Measurements from ENCODE around the gene HNRNPH2. TPM values are rescaled to one million over a fixed set of nuclear protein-coding genes. Genes with fewer than 3 reads are reported as not detected.

HNRNPH2 gene
- total and polyA plus RNA-seq, 2 donors: 74.8 to 75.1 TPM

GRCh38 chrX:101369687-101370086, 38.3 kb upstream of the HNRNPH2 start:
- H3K4me1 ChIP-seq (ENCODE audit: control insufficient read depth in 2 of 2, insufficient read depth in 2 of 2, low read length in 2 of 2): no peaks in the 10 kb centered on the region
- H3K9me3 ChIP-seq (ENCODE audit: control insufficient read depth in 2 of 2, insufficient read depth in 1 of 2, low read length in 1 of 2): no peaks in the 10 kb centered on the region
- no peak overlapping the region for H3K27ac ChIP-seq (ENCODE audit: low read depth in 1 of 2, low read length in 1 of 2)
- 92% methylated on average over 6 of the region's 6 CpGs for WGBS
- H3K36me3 ChIP-seq (ENCODE audit: control insufficient read depth in 2 of 2, insufficient read depth in 2 of 2, low read length in 1 of 2): no peaks in the 10 kb centered on the region
- H3K27me3 ChIP-seq (ENCODE audit: control insufficient read depth in 2 of 2, insufficient read depth in 1 of 2, low read length in 1 of 2): no peaks in the 10 kb centered on the region
- DNase-seq (ENCODE audit: low read depth in 6 of 9, low spot score in 9 of 9): no peak
- H3K4me3 ChIP-seq (ENCODE audit: low read length in 2 of 2): no peak overlapping the region

- Histone ChIP-seq H3K4me1 (ENCODE audit: control insufficient read depth in 2 of 2, insufficient read depth in 2 of 2, low read length in 2 of 2) (no peaks in the 10 kb centered on the region), H3K27me3 (ENCODE audit: control insufficient read depth in 2 of 2, insufficient read depth in 1 of 2, low read length in 1 of 2) (no peaks in the 10 kb centered on the region), H3K9me3 (ENCODE audit: control insufficient read depth in 2 of 2, insufficient read depth in 1 of 2, low read length in 1 of 2) (no peaks in the 10 kb centered on the region), H3K27ac (ENCODE audit: low read depth in 1 of 2, low read length in 1 of 2) (no peak overlapping the region), H3K4me3 (ENCODE audit: low read length in 2 of 2) (no peak overlapping the region), H3K36me3 (ENCODE audit: control insufficient read depth in 2 of 2, insufficient read depth in 2 of 2, low read length in 1 of 2) (no peaks in the 10 kb centered on the region)
- DNase-seq (ENCODE audit: low read depth in 6 of 9, low spot score in 9 of 9): no peak
- 84% methylated on average over 3 of the region's 3 CpGs for WGBS
Observed at GRCh38 chrX:101370888-101371504, 37.0 kb upstream of the HNRNPH2 start.

- Histone ChIP-seq H3K36me3 (ENCODE audit: control insufficient read depth in 2 of 2, insufficient read depth in 2 of 2, low read length in 1 of 2) (no peaks in the 10 kb centered on the region), H3K4me3 (ENCODE audit: low read length in 2 of 2) (no peak overlapping the region), H3K27ac (ENCODE audit: low read depth in 1 of 2, low read length in 1 of 2) (no peak overlapping the region), H3K4me1 (ENCODE audit: control insufficient read depth in 2 of 2, insufficient read depth in 2 of 2, low read length in 2 of 2) (no peaks in the 10 kb centered on the region), H3K27me3 (ENCODE audit: control insufficient read depth in 2 of 2, insufficient read depth in 1 of 2, low read length in 1 of 2) (no peaks in the 10 kb centered on the region), H3K9me3 (ENCODE audit: control insufficient read depth in 2 of 2, insufficient read depth in 1 of 2, low read length in 1 of 2) (no peaks in the 10 kb centered on the region)
- 90% methylated on average over 1 of the region's 1 CpG for WGBS
- no peak for DNase-seq (ENCODE audit: low read depth in 6 of 9, low spot score in 9 of 9)
Observed at GRCh38 chrX:101377547-101377946, 30.5 kb upstream of the HNRNPH2 start.

- DNase-seq (ENCODE audit: low read depth in 6 of 9, low spot score in 9 of 9): no peak
- no peaks in the 10 kb centered on the region for H3K9me3 ChIP-seq (ENCODE audit: control insufficient read depth in 2 of 2, insufficient read depth in 1 of 2, low read length in 1 of 2)
- H3K27ac ChIP-seq (ENCODE audit: low read depth in 1 of 2, low read length in 1 of 2): no peak overlapping the region
- H3K36me3 ChIP-seq (ENCODE audit: control insufficient read depth in 2 of 2, insufficient read depth in 2 of 2, low read length in 1 of 2): no peaks in the 10 kb centered on the region
- H3K27me3 ChIP-seq (ENCODE audit: control insufficient read depth in 2 of 2, insufficient read depth in 1 of 2, low read length in 1 of 2): no peaks in the 10 kb centered on the region
- H3K4me1 ChIP-seq (ENCODE audit: control insufficient read depth in 2 of 2, insufficient read depth in 2 of 2, low read length in 2 of 2): no peaks in the 10 kb centered on the region
- no peak overlapping the region for H3K4me3 ChIP-seq (ENCODE audit: low read length in 2 of 2)
- 57% methylated on average over 4 of the region's 4 CpGs for WGBS
Observed at GRCh38 chrX:101383679-101384205, 24.3 kb upstream of the HNRNPH2 start.

- no peak overlapping the region for H3K27ac ChIP-seq (ENCODE audit: low read depth in 1 of 2, low read length in 1 of 2)
- WGBS: 80% methylated on average over 7 of the region's 7 CpGs
Observed at GRCh38 chrX:101385026-101385684, 22.9 kb upstream of the HNRNPH2 start.

GRCh38 chrX:101385795-101386541, 22.1 kb upstream of the HNRNPH2 start, which contains the start of gene BTK:
BTK (minus strand) TSS chrX:101386191; CDS start chrX:101375284, 10,907 bp downstream.
- Histone ChIP-seq H3K27ac (ENCODE audit: low read depth in 1 of 2, low read length in 1 of 2) (no peak within 1 kb of the TSS), H3K27me3 (ENCODE audit: control insufficient read depth in 2 of 2, insufficient read depth in 1 of 2, low read length in 1 of 2) (no peaks in the 10 kb centered on the region), H3K9me3 (ENCODE audit: control insufficient read depth in 2 of 2, insufficient read depth in 1 of 2, low read length in 1 of 2) (no peaks in the 10 kb centered on the region), H3K4me3 (ENCODE audit: low read length in 2 of 2) (no peak within 1 kb of the TSS), H3K36me3 (ENCODE audit: control insufficient read depth in 2 of 2, insufficient read depth in 2 of 2, low read length in 1 of 2) (no peaks in the 10 kb centered on the region), H3K4me1 (ENCODE audit: control insufficient read depth in 2 of 2, insufficient read depth in 2 of 2, low read length in 2 of 2) (peaks cover 0 to 4% of the 10 kb centered on the region in 2 donors)
- DNase-seq (ENCODE audit: low read depth in 6 of 9, low spot score in 9 of 9): no peak
- 45% methylated on average over 9 of the region's 9 CpGs for WGBS

More at GRCh38 chrX:101385026-101385684, 22.9 kb upstream of the HNRNPH2 start:
- DNase-seq (ENCODE audit: low read depth in 6 of 9, low spot score in 9 of 9): no peak
- Histone ChIP-seq H3K27me3 (ENCODE audit: control insufficient read depth in 2 of 2, insufficient read depth in 1 of 2, low read length in 1 of 2) (no peaks in the 10 kb centered on the region), H3K9me3 (ENCODE audit: control insufficient read depth in 2 of 2, insufficient read depth in 1 of 2, low read length in 1 of 2) (no peaks in the 10 kb centered on the region), H3K36me3 (ENCODE audit: control insufficient read depth in 2 of 2, insufficient read depth in 2 of 2, low read length in 1 of 2) (no peaks in the 10 kb centered on the region), H3K4me1 (ENCODE audit: control insufficient read depth in 2 of 2, insufficient read depth in 2 of 2, low read length in 2 of 2) (no peaks in the 10 kb centered on the region), H3K4me3 (ENCODE audit: low read length in 2 of 2) (no peak overlapping the region)

- 50% methylated on average over 6 of the region's 6 CpGs for WGBS
- H3K27me3 ChIP-seq (ENCODE audit: control insufficient read depth in 2 of 2, insufficient read depth in 1 of 2, low read length in 1 of 2): no peaks in the 10 kb centered on the region
- H3K9me3 ChIP-seq (ENCODE audit: control insufficient read depth in 2 of 2, insufficient read depth in 1 of 2, low read length in 1 of 2): no peaks in the 10 kb centered on the region
- no peak overlapping the region for H3K27ac ChIP-seq (ENCODE audit: low read depth in 1 of 2, low read length in 1 of 2)
- H3K36me3 ChIP-seq (ENCODE audit: control insufficient read depth in 2 of 2, insufficient read depth in 2 of 2, low read length in 1 of 2): no peaks in the 10 kb centered on the region
- no peak overlapping the region for H3K4me3 ChIP-seq (ENCODE audit: low read length in 2 of 2)
- peaks cover 0 to 4% of the 10 kb centered on the region in 2 donors for H3K4me1 ChIP-seq (ENCODE audit: control insufficient read depth in 2 of 2, insufficient read depth in 2 of 2, low read length in 2 of 2)
- DNase-seq (ENCODE audit: low read depth in 6 of 9, low spot score in 9 of 9): no peak
Observed at GRCh38 chrX:101386542-101386885, 21.5 kb upstream of the HNRNPH2 start.

- H3K36me3 ChIP-seq (ENCODE audit: control insufficient read depth in 2 of 2, insufficient read depth in 2 of 2, low read length in 1 of 2): peaks cover 0 to 7% of the 10 kb centered on the region in 2 donors
- no peaks in the 10 kb centered on the region for H3K27me3 ChIP-seq (ENCODE audit: control insufficient read depth in 2 of 2, insufficient read depth in 1 of 2, low read length in 1 of 2)
- peaks cover 0 to 4% of the 10 kb centered on the region in 2 donors for H3K4me1 ChIP-seq (ENCODE audit: control insufficient read depth in 2 of 2, insufficient read depth in 2 of 2, low read length in 2 of 2)
- H3K9me3 ChIP-seq (ENCODE audit: control insufficient read depth in 2 of 2, insufficient read depth in 1 of 2, low read length in 1 of 2): no peaks in the 10 kb centered on the region
- DNase-seq (ENCODE audit: low read depth in 6 of 9, low spot score in 9 of 9): no peak
- no peak overlapping the region for H3K4me3 ChIP-seq (ENCODE audit: low read length in 2 of 2)
- WGBS: 96% methylated on average over 3 of the region's 3 CpGs
- no peak overlapping the region for H3K27ac ChIP-seq (ENCODE audit: low read depth in 1 of 2, low read length in 1 of 2)
Observed at GRCh38 chrX:101388604-101389003, 19.4 kb upstream of the HNRNPH2 start.

Data from thymus (tissue), 11 donors.